ENCODE data around the gene AKR7A2.

GRCh38 chr1:19257178-19257914 lies 54.6 kb downstream of the AKR7A2 start:
- TF ChIP-seq MAFK (IDR thresholded peaks at IDR 0.05; ENCODE audit: low read length) (no peak), MTA2 (IDR thresholded peaks at IDR 0.05; ENCODE audit: low read depth) (no peak)

All from K562 (cell line).